ENCODE results near the gene NGF. TPM values are rescaled to one million over a fixed set of nuclear protein-coding genes. Genes with fewer than 3 reads are reported as not detected.

NGF gene
- total RNA-seq, 1 experiment from 2014 or later: 0.47 TPM

DNA sequence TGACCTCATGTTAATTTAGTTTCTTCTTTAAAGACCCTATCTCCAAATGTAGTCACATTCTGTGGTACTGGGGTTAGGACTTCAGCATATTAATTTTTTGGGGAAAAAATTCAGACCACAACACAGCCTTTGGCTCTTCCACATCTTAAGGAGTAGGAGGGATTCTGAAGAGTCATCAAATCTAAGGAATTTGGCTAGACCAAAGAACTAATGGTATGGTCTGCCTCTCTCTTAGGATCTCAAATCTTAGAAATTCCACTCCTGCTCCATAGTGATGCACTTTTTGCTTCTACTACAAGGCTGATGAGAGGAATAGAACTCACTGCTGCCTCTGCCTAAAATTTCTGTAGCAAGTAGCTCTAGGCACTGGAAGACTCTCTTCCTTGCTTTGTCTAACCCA, 80.5 kb downstream of the NGF start:
- no peak overlapping the region for H3K27ac ChIP-seq (ENCODE audit: low read depth, low read length, poor library complexity, severe bottlenecking)
- no TSS peak for BruUV-seq (replicated peaks)
- no peak for TF ChIP-seq EZH2 (IDR thresholded peaks at IDR 0.05; ENCODE audit: borderline replicate concordance, low read depth, low read length, poor library complexity, severe bottlenecking)
- TF ChIP-seq, protein P1, sequence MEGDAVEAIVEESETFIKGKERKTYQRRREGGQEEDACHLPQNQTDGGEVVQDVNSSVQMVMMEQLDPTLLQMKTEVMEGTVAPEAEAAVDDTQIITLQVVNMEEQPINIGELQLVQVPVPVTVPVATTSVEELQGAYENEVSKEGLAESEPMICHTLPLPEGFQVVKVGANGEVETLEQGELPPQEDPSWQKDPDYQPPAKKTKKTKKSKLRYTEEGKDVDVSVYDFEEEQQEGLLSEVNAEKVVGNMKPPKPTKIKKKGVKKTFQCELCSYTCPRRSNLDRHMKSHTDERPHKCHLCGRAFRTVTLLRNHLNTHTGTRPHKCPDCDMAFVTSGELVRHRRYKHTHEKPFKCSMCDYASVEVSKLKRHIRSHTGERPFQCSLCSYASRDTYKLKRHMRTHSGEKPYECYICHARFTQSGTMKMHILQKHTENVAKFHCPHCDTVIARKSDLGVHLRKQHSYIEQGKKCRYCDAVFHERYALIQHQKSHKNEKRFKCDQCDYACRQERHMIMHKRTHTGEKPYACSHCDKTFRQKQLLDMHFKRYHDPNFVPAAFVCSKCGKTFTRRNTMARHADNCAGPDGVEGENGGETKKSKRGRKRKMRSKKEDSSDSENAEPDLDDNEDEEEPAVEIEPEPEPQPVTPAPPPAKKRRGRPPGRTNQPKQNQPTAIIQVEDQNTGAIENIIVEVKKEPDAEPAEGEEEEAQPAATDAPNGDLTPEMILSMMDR (conservative IDR thresholded peaks at IDR 0.05; ENCODE audit: low read depth, low read length): no peak
- ChIA-PET CTCF (no interaction called here), POLR2A (ENCODE audit: low non-redundant PET) (no interaction called here)
- peaks cover 10% of the 10 kb centered on the region for H3K4me1 ChIP-seq (ENCODE audit: insufficient read depth, low read length, poor library complexity, severe bottlenecking)
- intact Hi-C loops (cut with micrococcal nuclease; ENCODE audit: unreplicated experiment): no loop called here
- no peak for DNase-seq (ENCODE audit: low spot score)
- H3K4me3 ChIP-seq (ENCODE audit: low read depth, low read length, poor library complexity, severe bottlenecking): no peak overlapping the region
- H3K36me3 ChIP-seq (ENCODE audit: insufficient read depth, low read length, poor library complexity, severe bottlenecking): no peaks in the 10 kb centered on the region
- H3K27me3 ChIP-seq (replicated peaks; ENCODE audit: insufficient read depth, low read depth, low read length, poor library complexity): no peaks in the 10 kb centered on the region
- H3K9me3 ChIP-seq (ENCODE audit: low read depth, low read length, poor library complexity, severe bottlenecking): peaks cover 20% of the 10 kb centered on the region

DNA sequence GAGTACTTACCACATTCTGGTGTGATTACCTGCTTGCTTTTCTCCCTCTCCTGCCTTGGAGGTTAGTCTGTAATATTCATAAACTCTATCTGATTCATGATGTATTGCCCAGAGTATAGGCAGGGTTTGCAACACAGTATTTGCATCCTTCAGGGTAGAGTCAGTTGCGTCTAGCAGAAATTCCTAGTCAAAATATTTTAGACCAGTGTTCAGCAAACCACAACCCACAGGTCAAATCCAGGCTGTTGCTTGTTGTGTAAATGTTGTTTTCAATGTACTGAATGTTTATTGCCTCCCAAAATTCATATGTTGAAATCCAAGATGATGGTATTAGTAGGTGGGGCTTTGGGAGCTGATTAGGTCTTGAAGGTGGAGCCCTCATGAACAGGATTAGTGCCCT, 82.9 kb downstream of the NGF start:
- DNase-seq (ENCODE audit: low spot score): no peak
- TF ChIP-seq, protein P1 (conservative IDR thresholded peaks at IDR 0.05; ENCODE audit: low read depth, low read length): no peak
- TF ChIP-seq EZH2 (IDR thresholded peaks at IDR 0.05; ENCODE audit: borderline replicate concordance, low read depth, low read length, poor library complexity, severe bottlenecking): no peak
- no TSS peak for BruUV-seq (replicated peaks)
- intact Hi-C loops (cut with micrococcal nuclease; ENCODE audit: unreplicated experiment): no loop called here
- POLR2A ChIA-PET (ENCODE audit: low non-redundant PET): no interaction called here
- H3K27ac ChIP-seq (ENCODE audit: low read depth, low read length, poor library complexity, severe bottlenecking): no peak overlapping the region
- no peaks in the 10 kb centered on the region for H3K36me3 ChIP-seq (ENCODE audit: insufficient read depth, low read length, poor library complexity, severe bottlenecking)
- no peak overlapping the region for H3K4me3 ChIP-seq (ENCODE audit: low read depth, low read length, poor library complexity, severe bottlenecking)
- CTCF ChIA-PET: no interaction called here
- peaks cover 28% of the 10 kb centered on the region for H3K4me1 ChIP-seq (ENCODE audit: insufficient read depth, low read length, poor library complexity, severe bottlenecking)
- H3K9me3 ChIP-seq (ENCODE audit: low read depth, low read length, poor library complexity, severe bottlenecking): peaks cover 20% of the 10 kb centered on the region
- H3K27me3 ChIP-seq (replicated peaks; ENCODE audit: insufficient read depth, low read depth, low read length, poor library complexity): no peaks in the 10 kb centered on the region

DNA sequence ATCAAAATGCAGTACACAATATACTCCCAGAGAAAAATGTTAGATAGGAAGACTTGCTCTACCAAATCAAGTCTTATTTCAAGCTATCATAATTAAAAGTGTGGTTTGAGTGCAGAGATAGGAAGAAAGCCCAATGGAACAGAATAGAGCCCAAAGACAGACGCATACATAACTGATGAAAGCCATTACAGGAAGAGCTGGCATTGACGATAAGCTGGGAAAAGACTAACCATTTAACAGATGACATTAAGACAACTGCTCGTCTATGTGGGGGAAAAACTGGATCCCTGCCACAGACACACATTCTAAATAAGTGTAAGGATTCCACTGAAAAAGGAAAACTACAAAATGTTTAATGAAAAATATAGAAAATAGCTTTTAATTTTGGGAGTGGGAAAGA, 85.5 kb downstream of the NGF start:
- ChIA-PET CTCF (no interaction called here), POLR2A (ENCODE audit: low non-redundant PET) (no interaction called here)
- no peak for TF ChIP-seq EZH2 (IDR thresholded peaks at IDR 0.05; ENCODE audit: borderline replicate concordance, low read depth, low read length, poor library complexity, severe bottlenecking)
- TF ChIP-seq, protein P1 (conservative IDR thresholded peaks at IDR 0.05; ENCODE audit: low read depth, low read length): no peak
- H3K27me3 ChIP-seq (replicated peaks; ENCODE audit: insufficient read depth, low read depth, low read length, poor library complexity): no peaks in the 10 kb centered on the region
- intact Hi-C loops (cut with micrococcal nuclease; ENCODE audit: unreplicated experiment): no loop called here
- DNase-seq (ENCODE audit: low spot score): peak; percentile 69
- BruUV-seq (replicated peaks): no TSS peak
- H3K4me1 ChIP-seq (ENCODE audit: insufficient read depth, low read length, poor library complexity, severe bottlenecking): peaks cover 28% of the 10 kb centered on the region
- peaks cover 16% of the 10 kb centered on the region for H3K9me3 ChIP-seq (ENCODE audit: low read depth, low read length, poor library complexity, severe bottlenecking)
- no peak overlapping the region for H3K4me3 ChIP-seq (ENCODE audit: low read depth, low read length, poor library complexity, severe bottlenecking)
- peak overlapping the region; percentile 82 for H3K27ac ChIP-seq (ENCODE audit: low read depth, low read length, poor library complexity, severe bottlenecking)
- no peaks in the 10 kb centered on the region for H3K36me3 ChIP-seq (ENCODE audit: insufficient read depth, low read length, poor library complexity, severe bottlenecking)

All from A673 (cell line).